Right ventricle myocardium superior (tissue), 1 donor: Measurements from ENCODE around the gene CAMK1D. TPM values are rescaled to one million over a fixed set of nuclear protein-coding genes. Genes with fewer than 3 reads are reported as not detected.
"Not testable (repeated sequence)": the region's sequence is repeated elsewhere in the genome, so short reads cannot be mapped to it uniquely, and the experiment has no call there.

Experiments
- ATAC-seq: fragments of 200-7000 bp; cut with Tn5 transposase; one replicate; pipeline ENCODE4 v1.9.1; 2020; ENCODE audit warnings: mild to moderate bottlenecking; ENCODE audit not compliant: poor library complexity
- DNase-seq: peaks from one replicate; pipeline ENCODE4 v3.0.0-alpha.2; 2020
- intact Hi-C: fragments of 100-400 bp; cut with DNase I; formaldehyde crosslinking; loops from one replicate; pipeline ENCODE4 v1.11.2; 2022
- total RNA-seq: library from RNA; stranded (reverse); fragmentation: NEBNext Ultra II Directional; extraction: Animal tissue kit (Norgen Biotek cat#: 25700); gene quantifications from one replicate; pipeline ENCODE4 v1.2.1, GENCODE V29; 2021
- donor health status: DM: no; HTN: yes; CAD: no; lungs with severe emphysema.

The CAMK1D gene
- total RNA-seq, 1 donor from 2014 or later: 6.5 TPM

DNA sequence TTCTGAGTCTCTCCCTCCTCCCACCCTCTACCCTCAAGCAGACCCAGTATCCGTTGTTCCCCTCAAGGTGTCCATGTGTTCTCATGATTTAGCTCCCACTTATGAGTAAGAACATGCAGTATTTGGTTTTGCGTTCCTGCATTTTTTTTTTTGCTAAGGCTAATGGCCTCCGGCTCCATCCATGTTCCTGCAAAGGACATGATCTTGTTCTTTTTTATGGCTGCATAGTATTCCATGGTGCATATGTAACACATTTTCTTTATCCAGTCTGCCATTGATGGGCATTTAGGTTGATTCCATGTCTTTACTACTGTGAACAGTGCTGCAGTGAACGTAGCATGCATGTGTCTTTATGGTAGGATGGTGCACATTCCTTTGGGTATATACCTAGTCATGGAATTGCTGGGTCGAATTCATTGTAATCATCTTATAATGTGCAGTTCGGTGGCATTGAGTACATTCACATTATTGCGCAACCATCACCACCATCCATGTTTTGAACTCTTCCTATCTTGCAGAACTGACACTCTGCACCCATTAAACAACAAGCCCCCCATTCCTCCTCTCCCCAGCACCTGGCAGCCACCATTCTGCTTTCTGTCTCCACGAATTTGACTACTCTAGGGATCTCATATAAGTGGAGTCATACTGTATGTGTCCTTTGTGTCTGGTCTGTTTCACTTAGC, 125.5 kb downstream of the CAMK1D start:
- intact Hi-C loops: no loop called here
- ATAC-seq: no peak
- DNase-seq: no peak

DNA sequence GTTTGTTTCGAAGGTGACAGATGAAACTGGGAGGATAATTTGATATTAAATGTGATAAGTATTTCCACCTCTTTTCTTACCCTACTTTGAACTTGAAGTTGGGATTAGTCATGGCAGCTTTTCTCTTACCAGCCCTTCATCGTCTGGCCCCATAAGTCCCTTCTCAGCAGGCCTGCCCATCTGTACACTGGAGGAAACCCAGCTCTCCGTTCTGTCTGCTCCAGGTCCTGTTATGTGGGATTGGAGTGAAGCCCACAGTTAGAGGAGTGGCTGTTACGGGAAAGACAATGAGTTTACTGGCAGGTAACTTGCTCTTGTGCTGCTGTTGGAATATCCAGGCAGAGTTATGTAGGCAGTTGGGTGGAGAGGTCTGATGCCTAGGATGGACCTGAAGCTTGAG, 127.3 kb downstream of the CAMK1D start:
- DNase-seq (no peak), ATAC-seq (no peak)
- intact Hi-C loops: no loop called here

DNA sequence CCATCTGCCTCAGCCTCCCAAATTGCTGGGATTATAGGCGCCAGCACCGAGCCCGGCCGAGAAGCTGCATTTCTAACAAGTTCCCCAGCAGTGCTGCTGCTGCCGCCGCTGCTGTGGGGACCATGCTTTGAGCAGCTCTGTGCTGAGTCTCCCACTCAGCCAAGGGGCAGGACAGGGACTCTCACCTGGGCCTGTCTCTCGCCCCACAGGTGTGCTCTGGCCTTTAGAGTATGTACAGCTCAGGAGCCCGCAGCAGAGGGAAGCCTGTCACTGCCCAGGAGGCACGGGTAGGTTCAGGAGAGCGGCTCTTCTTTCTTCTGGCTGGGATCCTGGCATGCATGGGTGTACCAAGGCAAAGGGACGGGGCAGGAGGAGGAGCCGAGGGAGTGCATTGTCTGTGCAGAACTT, 130.1 kb downstream of the CAMK1D start:
- intact Hi-C loops: no loop called here
- ATAC-seq (no peak), DNase-seq (no peak)

DNA sequence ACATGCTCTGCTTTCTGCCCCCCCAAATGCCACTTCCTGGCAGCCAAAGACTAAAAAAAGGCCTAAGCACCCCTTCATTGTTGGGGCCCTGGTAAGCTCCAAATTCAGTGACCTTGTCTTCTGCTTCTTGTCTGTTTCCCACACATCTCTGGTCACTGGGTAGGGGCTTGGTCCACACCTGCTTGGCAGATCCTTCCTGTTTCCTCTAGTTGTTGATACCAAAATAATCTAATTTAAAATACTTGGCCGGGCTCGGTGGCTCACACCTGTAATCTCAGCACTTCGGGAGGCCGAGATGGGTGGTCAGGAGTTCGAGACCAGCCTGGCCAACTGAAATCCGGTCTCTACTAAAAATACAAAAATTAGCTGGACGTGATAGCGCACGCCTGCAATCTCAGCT, 130.6 kb downstream of the CAMK1D start:
- no peak for ATAC-seq
- intact Hi-C loops: no loop called here

DNA sequence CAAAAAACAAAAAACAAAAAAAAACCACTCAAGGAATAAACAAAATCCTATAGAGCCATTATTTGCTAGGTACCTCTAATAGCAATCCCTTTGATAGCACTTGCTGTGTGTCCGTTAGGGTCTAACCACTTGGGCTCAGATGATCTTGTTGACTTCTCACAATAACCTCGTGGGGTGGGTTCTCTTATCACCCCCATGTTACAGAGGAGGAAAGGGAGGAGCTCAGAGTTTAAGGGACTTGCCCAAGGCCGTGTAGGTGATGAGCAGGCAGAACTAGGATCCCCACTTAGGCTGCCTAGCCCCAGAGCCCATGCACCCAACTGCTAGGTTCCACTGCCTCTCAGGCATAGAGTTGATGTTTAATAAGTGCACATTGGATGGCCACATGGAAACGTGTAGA, 131.1 kb downstream of the CAMK1D start:
- ATAC-seq: no peak
- DNase-seq: no peak
- intact Hi-C loops: no loop called here

More for the DNA sequence above, 130.6 kb downstream of the CAMK1D start:
- DNase-seq: no peak

DNA sequence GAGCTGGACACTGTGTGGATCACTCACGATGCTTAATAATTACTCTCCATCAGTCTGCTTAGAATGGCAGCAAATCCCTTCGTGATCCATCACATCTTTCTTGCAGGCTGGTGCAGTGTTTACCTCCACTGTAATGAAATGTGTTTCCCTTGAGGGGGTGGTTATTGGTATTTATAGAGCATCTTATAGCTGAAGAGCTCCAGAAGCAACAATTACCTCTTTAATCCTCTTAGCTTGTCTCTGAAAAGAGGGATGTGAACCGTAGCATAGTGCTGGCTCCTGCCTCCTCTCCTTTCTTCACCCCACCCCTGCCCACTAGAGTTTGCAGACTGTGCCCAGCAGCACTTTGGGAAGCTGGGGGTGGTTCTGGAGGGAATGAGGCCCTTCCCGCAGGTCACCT, 132.6 kb downstream of the CAMK1D start:
- intact Hi-C loops: no loop called here
- DNase-seq (no peak), ATAC-seq (no peak)

DNA sequence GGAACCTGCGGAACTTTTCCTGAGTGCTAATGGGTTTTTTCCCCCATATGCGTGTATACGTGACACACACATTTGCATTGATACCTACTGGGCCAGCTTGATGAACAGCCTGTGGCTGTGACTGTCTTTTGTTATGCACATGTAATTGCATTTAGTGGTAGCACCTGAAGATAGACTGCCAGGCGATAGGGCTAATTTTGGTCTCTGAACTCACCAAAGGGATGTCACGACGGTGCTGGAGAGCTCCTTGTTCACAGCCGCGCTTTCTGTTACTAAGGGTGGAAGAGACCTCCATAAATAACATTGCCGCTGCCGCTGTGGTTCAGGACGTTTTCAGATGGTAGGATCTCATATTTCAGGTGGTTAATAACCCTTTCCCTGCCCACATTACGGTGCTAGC, 133.2 kb downstream of the CAMK1D start:
- no peak for DNase-seq
- no peak for ATAC-seq
- intact Hi-C loops: no loop called here

DNA sequence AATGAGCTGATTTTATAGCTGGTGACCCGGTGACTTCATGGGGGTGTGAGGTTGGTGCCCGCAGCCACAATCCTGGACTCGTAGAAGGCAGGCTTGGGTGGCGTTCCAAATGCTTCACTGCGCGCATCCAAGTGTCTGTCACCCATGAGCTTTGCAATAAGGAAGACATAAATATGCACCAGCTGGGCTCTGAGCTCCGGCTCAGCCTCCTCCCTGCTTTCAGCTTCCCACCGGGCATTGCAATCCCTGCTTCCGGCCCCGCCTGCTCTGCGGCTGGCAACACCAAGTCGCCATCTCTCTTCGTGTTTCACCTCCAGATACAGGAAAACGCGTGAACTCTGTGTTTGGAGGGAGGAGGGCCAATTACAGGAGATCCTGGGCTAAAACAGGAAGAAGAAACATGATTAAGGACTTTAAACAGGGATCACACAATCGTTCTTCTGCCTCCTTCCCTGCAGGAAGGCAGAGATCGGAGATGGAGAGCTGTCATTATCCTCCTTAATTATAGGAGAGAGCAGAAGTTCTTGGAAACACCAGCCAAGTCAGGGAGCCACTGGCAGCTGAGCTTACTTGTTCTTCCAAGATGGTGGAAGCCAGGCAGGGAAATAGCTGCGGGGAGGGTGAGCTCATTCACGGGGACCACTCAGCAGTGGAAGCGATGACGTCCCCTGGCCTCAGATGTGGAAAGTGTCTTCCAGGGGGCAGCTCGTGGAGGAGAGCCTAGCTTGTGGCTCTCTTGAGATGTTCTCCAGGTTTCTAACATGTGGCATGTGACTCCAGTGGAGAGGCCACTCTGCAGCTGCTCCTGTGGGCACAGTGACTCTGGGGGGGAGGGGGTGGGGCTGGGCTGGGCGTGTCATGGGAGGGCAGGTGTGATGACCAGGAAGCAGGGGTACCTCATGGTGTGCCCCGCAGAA, 134.9 kb downstream of the CAMK1D start:
- intact Hi-C loops: no loop called here
- ATAC-seq (peak; percentile 28), DNase-seq (no peak)

DNA sequence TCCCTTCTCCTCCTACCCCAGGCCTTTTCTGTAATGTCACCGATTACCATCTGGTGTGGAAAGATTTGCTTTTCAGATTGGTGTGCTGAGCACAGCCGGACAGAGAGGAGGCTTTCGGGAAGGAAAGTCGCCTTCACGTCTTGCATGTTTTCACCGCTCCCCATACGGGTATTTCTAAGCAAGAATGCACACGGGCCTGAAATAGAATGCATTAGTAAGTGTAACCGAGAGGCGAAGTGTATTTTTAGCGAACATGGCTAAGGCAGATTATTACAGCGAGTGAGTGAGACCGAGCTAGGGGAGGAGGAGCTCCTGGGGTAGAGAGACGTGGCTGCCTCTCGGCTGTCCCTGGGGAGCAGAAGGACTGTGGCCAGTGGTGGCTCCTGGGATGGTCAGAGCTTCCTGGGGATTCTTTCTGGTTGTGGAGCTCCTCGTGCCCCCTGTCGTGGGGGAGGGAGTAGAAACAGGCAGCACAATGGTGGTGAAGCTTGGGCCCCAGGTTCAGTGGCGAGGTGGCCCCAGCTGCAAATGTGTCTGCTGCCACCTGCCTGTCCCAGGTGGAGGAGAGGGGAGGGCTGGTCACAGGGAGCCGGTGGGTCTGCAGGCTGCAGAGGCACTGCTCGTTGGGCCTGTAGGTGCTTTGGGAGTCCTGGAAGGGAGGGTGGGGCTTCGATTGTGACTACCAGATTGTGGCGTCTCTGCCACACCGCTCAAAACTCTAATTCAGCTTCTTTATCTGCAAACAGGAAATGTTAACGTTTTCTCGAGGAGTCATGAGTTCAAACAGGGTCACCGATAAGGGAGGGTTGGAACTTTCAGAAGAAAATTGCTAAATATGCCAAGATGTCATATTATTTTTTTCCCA, 135.8 kb downstream of the CAMK1D start:
- intact Hi-C loops: no loop called here
- ATAC-seq (peak; percentile 87), DNase-seq (no peak)

DNA sequence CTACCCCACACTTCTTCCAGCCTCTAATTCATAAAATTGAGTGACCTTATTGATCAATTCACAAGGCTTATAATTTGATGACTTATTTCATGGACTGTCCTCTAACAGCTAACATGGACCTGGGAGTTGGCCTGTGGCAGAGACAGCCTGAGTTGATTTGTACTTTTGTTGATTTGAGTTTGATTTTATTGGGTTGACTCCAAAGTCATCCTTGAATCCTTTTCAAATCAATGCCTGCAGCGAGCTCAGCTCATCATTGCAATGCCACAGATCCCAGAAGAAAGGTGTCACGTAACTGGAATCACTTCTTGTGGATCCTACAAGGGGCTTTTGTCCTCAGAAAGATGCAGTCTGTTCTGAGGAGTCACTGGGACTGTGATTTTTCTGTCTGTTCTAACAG, 138.0 kb downstream of the CAMK1D start:
- intact Hi-C loops: no loop called here
- ATAC-seq (no peak), DNase-seq (no peak)

DNA sequence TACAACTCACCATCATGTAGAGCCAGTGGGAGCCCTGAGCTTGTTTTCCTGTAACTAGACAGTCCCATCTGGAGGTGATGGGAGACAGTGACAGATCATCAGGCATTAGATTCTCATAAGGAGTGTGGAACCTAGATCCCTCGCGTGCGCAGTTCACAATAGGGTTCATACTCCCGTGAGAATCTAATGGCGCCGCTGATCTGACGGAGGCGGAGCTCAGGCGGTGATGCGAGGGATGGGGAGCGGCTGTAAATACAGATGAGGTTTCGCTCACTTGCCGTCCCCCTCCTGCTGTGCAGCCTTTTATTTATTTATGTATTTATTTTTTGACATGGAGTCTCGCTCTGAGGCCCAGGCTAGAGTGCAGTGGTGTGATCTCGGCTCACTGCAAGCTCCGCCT, 139.3 kb downstream of the CAMK1D start:
- ATAC-seq (no peak), DNase-seq (no peak)
- intact Hi-C loops: no loop called here

DNA sequence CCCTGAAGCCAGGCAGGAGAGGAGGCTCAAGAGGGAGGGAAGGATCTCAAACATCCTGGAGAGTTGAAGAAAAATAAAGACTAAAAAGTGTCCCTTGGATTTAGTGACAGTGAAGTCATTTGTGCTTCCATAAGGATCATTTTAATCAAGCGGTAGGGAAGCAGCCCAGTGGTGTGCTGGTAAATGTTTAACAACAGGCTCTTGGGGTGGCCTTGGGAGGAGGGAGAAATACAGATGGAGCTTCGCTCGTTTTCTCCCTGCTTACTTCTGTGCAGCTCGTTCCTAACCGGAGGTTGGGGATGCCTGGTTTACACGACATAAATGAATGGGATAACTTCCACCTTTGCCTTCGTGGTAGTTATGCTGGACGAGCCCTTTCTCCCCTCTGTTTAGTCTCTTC, 140.0 kb downstream of the CAMK1D start:
- intact Hi-C loops: no loop called here
- ATAC-seq (no peak), DNase-seq (no peak)

DNA sequence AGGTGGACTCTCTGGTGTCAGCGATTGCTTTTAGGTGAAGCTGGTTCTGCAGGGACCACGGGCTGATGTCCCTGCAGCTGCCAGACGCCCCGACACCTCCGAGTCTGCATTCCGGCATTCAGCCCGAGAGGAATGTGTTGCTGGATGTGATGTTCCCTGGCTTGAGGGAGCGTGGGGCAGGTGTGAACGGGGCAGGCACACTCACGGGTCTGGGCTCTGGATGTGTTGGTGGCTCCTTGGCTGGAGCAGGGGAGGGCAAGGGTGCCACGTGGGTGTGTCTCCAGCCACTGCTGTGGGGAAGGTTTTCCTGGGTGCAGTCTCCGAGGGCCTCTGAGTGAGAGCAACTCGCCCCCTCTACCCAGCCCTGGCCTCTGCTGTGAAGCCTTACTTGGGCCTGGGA, 140.5 kb downstream of the CAMK1D start:
- peak; percentile 7 for ATAC-seq
- intact Hi-C loops: no loop called here
- DNase-seq: no peak

DNA sequence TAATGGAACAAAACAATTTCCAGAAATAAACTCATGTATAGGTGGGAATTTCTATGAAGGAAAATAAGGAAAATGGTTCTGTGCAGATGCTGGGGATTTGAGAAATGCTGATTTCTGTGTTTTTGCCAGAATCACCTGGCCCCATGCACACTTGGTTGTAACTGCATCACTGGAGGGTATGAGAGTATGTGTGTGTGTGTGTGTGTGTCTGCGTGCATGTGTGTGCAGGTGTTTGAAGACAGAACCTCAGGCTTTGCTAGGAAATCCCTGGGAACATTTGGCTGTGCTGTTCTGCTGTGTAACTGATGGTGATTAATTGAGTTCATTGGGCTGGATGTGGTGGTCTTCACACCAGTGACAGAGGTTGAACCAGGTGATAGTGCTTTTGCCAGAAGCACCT, 141.6 kb downstream of the CAMK1D start:
- DNase-seq (no peak), ATAC-seq (no peak)
- intact Hi-C loops: no loop called here

DNA sequence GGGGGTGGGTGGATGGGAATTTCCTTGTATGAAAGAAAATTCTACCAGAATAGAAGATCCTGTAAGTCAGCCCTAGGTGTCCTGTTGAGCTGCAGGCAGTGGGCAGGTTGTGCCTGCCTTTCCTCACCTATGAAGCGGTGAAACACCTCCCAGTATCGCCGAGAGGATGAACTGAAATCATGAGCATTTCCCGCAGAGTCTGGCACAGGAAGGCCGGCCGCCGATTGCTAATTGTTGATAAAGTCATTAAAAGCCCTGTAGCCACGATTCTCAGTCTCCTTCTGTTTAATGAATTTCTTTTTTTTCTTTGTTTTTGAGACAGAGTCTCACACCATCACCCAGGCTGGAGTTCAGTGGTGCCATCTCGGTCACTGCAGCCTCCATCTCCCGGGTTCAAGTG, 142.1 kb downstream of the CAMK1D start:
- intact Hi-C loops: no loop called here
- no peak for ATAC-seq
- DNase-seq: no peak

DNA sequence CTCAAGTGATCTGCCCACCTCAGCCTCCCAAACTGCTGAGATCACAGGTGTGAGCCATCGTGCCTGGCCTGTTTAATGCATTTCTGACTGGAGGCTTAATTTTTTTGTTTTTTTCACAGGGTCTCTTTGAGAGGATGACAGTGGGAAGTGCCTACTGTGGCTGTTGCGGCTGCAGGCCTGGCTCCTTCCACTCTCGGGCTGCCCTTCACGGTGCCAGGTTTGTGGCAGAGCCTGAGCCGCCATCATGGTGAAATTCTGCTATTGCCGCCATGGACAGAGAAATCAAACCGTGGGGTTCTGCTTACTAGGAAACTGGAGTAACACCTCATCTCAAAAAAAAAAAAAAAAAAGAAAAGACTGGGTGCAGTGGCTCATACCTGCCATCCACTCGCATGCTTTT, 142.7 kb downstream of the CAMK1D start:
- DNase-seq (no peak), ATAC-seq (no peak)
- intact Hi-C loops: no loop called here

DNA sequence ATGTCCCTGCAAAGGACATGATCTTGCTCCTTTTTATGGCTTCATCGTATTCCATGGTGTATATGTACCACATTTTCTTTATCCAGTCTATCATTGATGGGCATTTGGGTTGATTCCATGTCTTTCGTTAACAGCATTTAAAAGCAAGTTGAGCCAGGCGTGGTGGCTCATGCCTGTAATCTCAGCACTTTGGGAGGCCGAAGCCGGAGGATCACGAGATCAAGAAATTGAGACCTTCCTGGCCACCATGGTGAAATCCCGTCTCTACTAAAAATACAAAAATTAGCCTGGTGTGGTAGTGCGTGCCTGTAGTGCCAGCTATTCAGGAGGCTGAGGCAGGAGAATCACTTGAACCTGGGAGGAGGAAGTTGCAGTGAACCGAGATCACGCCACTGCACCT, 147.7 kb downstream of the CAMK1D start:
- ATAC-seq, DNase-seq, intact Hi-C loops: not testable (repeated sequence)

DNA sequence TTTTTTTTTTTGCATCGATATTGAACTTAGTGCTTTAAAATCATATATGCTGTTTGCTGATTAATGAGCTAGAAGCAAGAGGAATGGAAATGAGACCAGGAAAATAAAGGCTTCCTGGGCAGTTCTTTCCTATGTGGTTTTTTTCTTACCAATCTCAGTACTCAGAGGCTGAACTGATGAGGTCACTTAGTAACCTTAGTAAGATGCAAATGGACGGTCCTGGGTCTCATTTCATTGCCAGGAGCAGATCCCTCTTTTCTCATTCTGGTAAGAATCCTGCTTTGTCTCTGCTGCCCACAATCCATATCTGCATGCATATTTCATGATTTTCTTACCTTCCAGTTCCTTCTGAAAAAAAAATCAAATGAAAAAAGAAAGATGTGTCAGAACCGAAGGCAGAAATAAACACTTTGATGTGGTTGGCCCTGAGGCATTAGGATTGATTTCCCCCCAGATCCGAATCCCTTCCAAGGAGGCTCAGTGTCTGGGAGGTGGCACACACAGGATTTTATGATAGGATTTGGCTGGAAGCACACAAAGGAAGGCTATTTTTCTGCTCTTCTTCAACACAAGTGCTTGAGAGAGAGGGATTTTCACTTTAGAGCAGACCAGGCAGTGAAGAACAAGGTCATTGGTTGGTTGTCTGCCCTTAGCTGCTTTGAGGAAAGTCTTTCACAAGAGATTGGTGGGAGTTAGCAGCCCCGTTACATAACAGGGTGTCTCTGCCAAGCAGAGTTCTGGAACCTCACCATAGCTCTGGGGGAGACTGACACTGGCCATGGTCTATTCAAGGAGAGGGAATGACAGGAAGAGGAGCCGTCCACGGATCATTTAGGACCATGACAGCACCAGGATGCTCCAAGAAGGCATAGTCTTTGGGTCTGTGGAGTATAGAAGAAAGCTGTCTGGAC, 150.0 kb downstream of the CAMK1D start:
- intact Hi-C loops: no loop called here
- ATAC-seq: peak; percentile 86
- DNase-seq: no peak
